Fibroblast of lung (primary cell): Measurements from ENCODE around the gene AKR1A1.

ENCODE experiments used
- EZH2 ChIP-seq: IDR thresholded peaks from 2 replicates; pipeline ENCODE4 v1.5.1; 2012; ENCODE audit warnings: low read length, control low read depth, mild to moderate bottlenecking; ENCODE audit errors: missing control alignments
- TF ChIP-seq, protein P1 (sequence below), 2 donors: IDR thresholded peaks in 1 of 2; conservative IDR thresholded peaks in 1 of 2; 1 replicate in 1 of 2; 2 replicates in 1 of 2; pipeline ENCODE4 v1.5.1; 2011 to 2012; ENCODE audit warnings: low read length in 2 of 2, control low read depth in 1 of 2, inconsistent platforms in 1 of 2, low read depth in 1 of 2, mild to moderate bottlenecking in 1 of 2

DNA sequence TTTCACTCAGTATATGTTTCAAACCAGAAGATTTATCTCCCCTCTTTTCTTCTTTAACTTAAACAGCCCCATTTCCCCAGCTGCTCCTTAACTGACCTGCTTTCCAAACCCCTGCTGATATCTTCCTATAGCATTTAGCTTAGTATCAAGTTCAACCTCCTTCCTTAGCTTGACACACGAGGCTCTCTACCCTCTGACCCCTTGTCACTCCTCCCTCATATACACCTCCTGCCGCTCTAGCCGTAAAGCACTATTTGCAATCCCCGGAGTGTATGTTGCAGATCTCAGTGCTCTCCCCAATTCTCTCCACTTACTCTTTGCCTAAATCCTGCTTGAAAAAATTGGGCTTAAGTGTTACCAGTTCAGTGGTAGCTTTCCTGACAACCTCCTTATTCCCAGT, 13.7 kb upstream of the AKR1A1 start:
- TF ChIP-seq, protein P1, sequence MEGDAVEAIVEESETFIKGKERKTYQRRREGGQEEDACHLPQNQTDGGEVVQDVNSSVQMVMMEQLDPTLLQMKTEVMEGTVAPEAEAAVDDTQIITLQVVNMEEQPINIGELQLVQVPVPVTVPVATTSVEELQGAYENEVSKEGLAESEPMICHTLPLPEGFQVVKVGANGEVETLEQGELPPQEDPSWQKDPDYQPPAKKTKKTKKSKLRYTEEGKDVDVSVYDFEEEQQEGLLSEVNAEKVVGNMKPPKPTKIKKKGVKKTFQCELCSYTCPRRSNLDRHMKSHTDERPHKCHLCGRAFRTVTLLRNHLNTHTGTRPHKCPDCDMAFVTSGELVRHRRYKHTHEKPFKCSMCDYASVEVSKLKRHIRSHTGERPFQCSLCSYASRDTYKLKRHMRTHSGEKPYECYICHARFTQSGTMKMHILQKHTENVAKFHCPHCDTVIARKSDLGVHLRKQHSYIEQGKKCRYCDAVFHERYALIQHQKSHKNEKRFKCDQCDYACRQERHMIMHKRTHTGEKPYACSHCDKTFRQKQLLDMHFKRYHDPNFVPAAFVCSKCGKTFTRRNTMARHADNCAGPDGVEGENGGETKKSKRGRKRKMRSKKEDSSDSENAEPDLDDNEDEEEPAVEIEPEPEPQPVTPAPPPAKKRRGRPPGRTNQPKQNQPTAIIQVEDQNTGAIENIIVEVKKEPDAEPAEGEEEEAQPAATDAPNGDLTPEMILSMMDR (conservative IDR thresholded peaks at IDR 0.05 in 1 of 2, IDR thresholded peaks at IDR 0.05 in 1 of 2; ENCODE audit: low read depth in 1 of 2, low read length in 2 of 2) = no peak
- no peak for TF ChIP-seq EZH2
